ENCODE data around the gene NCKAP5.

NCKAP5 gene

DNA sequence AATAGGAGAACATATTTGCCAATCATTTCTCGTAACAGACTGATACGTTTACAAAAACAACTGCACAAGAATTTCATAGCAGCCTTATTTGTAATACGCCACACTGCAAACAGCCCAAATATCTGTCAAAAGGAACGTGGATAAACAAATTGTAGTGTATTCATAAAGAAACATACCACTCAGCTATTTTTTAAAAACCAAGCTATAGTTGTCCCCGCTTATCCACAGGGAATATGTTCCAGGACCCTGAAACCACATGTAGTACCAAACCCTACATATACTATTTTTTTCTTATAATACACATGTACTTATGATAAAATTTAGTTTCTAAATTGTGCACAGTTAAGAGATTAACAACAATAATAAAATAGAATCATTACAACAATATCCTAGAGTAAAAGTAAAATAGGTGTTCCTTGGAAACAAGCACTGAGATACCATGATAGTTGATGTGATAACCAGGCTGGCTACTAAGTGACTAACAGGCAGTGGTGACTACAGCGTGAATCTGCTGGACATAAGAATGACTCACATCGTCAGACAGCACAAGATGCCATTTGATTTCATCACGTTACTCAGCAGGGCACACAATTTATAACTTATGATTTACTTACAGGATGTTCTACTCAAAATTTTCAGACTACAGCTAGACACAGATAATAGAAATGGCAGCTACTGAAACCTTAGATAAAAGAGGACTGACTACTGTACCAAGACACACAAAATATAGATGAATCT, 367.4 kb downstream of the NCKAP5 start:
- no peak overlapping the region for H3K18ac ChIP-seq (ENCODE audit: low read length)
- H3K4me2 ChIP-seq (ENCODE audit: low read length) = no peak overlapping the region
- H3K4me3 ChIP-seq (ENCODE audit: low read depth, low read length) = no peak overlapping the region
- no peaks in the 10 kb centered on the region for H3K9me3 ChIP-seq (ENCODE audit: insufficient read depth, low read depth, low read length)
- no peak overlapping the region for H3K14ac ChIP-seq (ENCODE audit: low read length)
- H4K8ac ChIP-seq (ENCODE audit: low read depth, low read length) = no peak overlapping the region
- H4K91ac ChIP-seq (ENCODE audit: low read depth, low read length) = no peak overlapping the region
- no peak overlapping the region for H3K9ac ChIP-seq (ENCODE audit: low read length)
- no peaks in the 10 kb centered on the region for H3K27me3 ChIP-seq (ENCODE audit: insufficient read depth, low read length)
- H3K27ac ChIP-seq (ENCODE audit: low read depth, low read length) = no peak overlapping the region
- H3K79me1 ChIP-seq (ENCODE audit: low read length) = no peaks in the 10 kb centered on the region
- peak; percentile 28 to 62 for DNase-seq
- H2AK5ac ChIP-seq (ENCODE audit: low read length) = no peak overlapping the region
- H2BK5ac ChIP-seq (ENCODE audit: low read depth, low read length, poor library complexity) = no peak overlapping the region
- no peaks in the 10 kb centered on the region for H3K36me3 ChIP-seq (ENCODE audit: control insufficient read depth in 1 of 2, insufficient read depth in 2 of 2, low read length in 2 of 2)
- no peaks in the 10 kb centered on the region for H3K4me1 ChIP-seq (ENCODE audit: control insufficient read depth in 1 of 2, insufficient read depth in 2 of 2, low read length in 2 of 2)
- no peak overlapping the region for H2BK120ac ChIP-seq (ENCODE audit: insufficient read depth, low read length, poor library complexity)
- no peak overlapping the region for H2BK12ac ChIP-seq (ENCODE audit: low read length)
- H3K23ac ChIP-seq (ENCODE audit: low read length) = no peak overlapping the region
- H3K79me2 ChIP-seq (ENCODE audit: control insufficient read depth, insufficient read depth, low read length, poor library complexity) = no peaks in the 10 kb centered on the region
- no peak overlapping the region for H4K12ac ChIP-seq (ENCODE audit: low read depth, low read length)
- H3K4ac ChIP-seq (ENCODE audit: low read depth, low read length) = no peak overlapping the region
- no peak overlapping the region for H2AFZ ChIP-seq (ENCODE audit: insufficient read depth, low read length, poor library complexity)
- no CpG with 5 or more reads among the region's 8 CpGs for WGBS (ENCODE audit: extremely low coverage, insufficient coverage, insufficient read length)

DNA sequence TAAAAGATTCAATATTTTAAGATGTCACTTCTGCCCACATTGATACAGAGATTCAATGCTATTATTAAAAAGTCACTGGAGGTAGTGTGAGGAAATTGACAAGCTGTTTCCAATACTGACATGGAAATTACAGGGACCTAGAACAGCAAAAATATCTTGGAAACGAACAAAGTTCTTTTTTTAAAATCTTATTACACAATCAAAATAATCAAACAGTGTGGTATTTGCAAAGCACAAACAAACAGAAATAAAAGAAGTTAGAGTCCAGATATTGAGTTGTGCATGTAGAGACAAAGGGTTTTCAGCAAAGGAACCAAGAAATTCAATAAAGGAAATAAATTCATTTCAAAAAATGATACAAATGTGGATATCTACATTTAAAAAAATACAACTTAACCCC, 369.6 kb downstream of the NCKAP5 start:
- Histone ChIP-seq H3K79me1 (ENCODE audit: low read length) (no peaks in the 10 kb centered on the region), H3K4me1 (ENCODE audit: control insufficient read depth in 1 of 2, insufficient read depth in 2 of 2, low read length in 2 of 2) (no peaks in the 10 kb centered on the region), H3K23ac (ENCODE audit: low read length) (no peak overlapping the region), H2BK5ac (ENCODE audit: low read depth, low read length, poor library complexity) (no peak overlapping the region), H3K4me2 (ENCODE audit: low read length) (no peak overlapping the region), H2AK5ac (ENCODE audit: low read length) (no peak overlapping the region), H3K27me3 (ENCODE audit: insufficient read depth, low read length) (no peaks in the 10 kb centered on the region), H4K91ac (ENCODE audit: low read depth, low read length) (no peak overlapping the region), H3K9ac (ENCODE audit: low read length) (no peak overlapping the region), H2BK12ac (ENCODE audit: low read length) (no peak overlapping the region), H3K36me3 (ENCODE audit: control insufficient read depth in 1 of 2, insufficient read depth in 2 of 2, low read length in 2 of 2) (no peaks in the 10 kb centered on the region), H2BK120ac (ENCODE audit: insufficient read depth, low read length, poor library complexity) (no peak overlapping the region), H4K8ac (ENCODE audit: low read depth, low read length) (no peak overlapping the region), H3K4me3 (ENCODE audit: low read depth, low read length) (no peak overlapping the region), H3K14ac (ENCODE audit: low read length) (no peak overlapping the region), H3K9me3 (ENCODE audit: insufficient read depth, low read depth, low read length) (no peaks in the 10 kb centered on the region), H3K79me2 (ENCODE audit: control insufficient read depth, insufficient read depth, low read length, poor library complexity) (no peaks in the 10 kb centered on the region), H4K12ac (ENCODE audit: low read depth, low read length) (no peak overlapping the region), H3K27ac (ENCODE audit: low read depth, low read length) (no peak overlapping the region), H3K18ac (ENCODE audit: low read length) (no peak overlapping the region), H2AFZ (ENCODE audit: insufficient read depth, low read length, poor library complexity) (no peak overlapping the region), H3K4ac (ENCODE audit: low read depth, low read length) (no peak overlapping the region)
- DNase-seq = no peak
- WGBS (ENCODE audit: extremely low coverage, insufficient coverage, insufficient read length) = no CpG with 5 or more reads among the region's 1 CpG

DNA sequence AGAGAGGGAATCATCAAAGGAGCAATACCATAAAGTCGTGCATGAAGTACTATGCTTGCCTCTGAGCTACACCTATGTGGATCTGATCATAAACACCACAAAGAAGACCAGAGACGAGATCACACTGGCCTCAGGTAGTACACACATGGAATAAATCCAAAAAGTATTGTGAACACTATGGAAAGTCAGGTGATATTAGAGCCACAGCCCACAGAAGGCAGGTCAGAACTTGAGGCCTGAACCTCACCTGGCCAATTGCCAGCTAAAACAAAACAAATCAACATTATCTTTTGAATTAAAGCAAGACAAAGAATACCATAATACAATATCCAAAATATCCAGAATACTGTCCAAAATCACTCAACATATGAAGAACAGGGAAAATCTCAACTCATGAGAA, 371.1 kb downstream of the NCKAP5 start:
- Histone ChIP-seq H2AFZ (ENCODE audit: insufficient read depth, low read length, poor library complexity) (no peak overlapping the region), H2BK120ac (ENCODE audit: insufficient read depth, low read length, poor library complexity) (no peak overlapping the region), H2BK5ac (ENCODE audit: low read depth, low read length, poor library complexity) (no peak overlapping the region), H3K4ac (ENCODE audit: low read depth, low read length) (no peak overlapping the region), H2BK12ac (ENCODE audit: low read length) (no peak overlapping the region), H3K27me3 (ENCODE audit: insufficient read depth, low read length) (no peaks in the 10 kb centered on the region), H3K79me2 (ENCODE audit: control insufficient read depth, insufficient read depth, low read length, poor library complexity) (no peaks in the 10 kb centered on the region), H3K36me3 (ENCODE audit: control insufficient read depth in 1 of 2, insufficient read depth in 2 of 2, low read length in 2 of 2) (no peaks in the 10 kb centered on the region), H3K27ac (ENCODE audit: low read depth, low read length) (no peak overlapping the region), H3K79me1 (ENCODE audit: low read length) (no peaks in the 10 kb centered on the region), H3K4me3 (ENCODE audit: low read depth, low read length) (no peak overlapping the region), H3K14ac (ENCODE audit: low read length) (no peak overlapping the region), H4K91ac (ENCODE audit: low read depth, low read length) (no peak overlapping the region), H4K12ac (ENCODE audit: low read depth, low read length) (no peak overlapping the region), H3K4me1 (ENCODE audit: control insufficient read depth in 1 of 2, insufficient read depth in 2 of 2, low read length in 2 of 2) (no peaks in the 10 kb centered on the region), H2AK5ac (ENCODE audit: low read length) (no peak overlapping the region), H3K23ac (ENCODE audit: low read length) (no peak overlapping the region), H3K9ac (ENCODE audit: low read length) (no peak overlapping the region), H4K8ac (ENCODE audit: low read depth, low read length) (no peak overlapping the region), H3K18ac (ENCODE audit: low read length) (no peak overlapping the region), H3K9me3 (ENCODE audit: insufficient read depth, low read depth, low read length) (no peaks in the 10 kb centered on the region), H3K4me2 (ENCODE audit: low read length) (no peak overlapping the region)
- no CpG with 5 or more reads among the region's 2 CpGs for WGBS (ENCODE audit: extremely low coverage, insufficient coverage, insufficient read length)
- DNase-seq = no peak

DNA sequence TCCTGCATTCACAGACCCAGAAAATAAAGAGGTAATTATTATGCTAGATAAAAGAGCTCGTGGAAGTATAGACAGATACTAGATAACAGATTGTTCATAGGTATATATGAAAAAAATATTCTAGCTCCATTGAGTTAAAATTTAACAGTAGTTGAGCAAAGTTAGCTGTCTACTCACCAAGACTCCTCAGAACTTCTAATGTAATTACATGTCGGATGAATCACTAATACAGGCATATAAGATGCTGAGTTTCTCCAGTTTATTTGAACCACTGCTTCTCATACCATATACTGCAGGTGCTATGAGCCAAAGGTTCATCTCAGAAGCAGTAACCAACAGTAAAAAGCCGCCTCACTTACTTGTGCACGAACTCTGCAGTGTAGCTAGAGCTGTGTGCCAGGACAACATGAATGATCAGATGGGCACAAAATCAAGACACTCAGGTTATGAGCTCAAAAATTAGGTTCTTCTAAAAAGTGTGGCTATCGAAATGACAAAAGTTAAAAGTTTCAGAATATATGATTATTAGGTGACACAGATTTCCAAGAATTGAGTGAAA, 373.4 kb downstream of the NCKAP5 start:
- no peak overlapping the region for H4K8ac ChIP-seq (ENCODE audit: low read depth, low read length)
- no peak overlapping the region for H3K4ac ChIP-seq (ENCODE audit: low read depth, low read length)
- no peaks in the 10 kb centered on the region for H3K36me3 ChIP-seq (ENCODE audit: control insufficient read depth in 1 of 2, insufficient read depth in 2 of 2, low read length in 2 of 2)
- H3K14ac ChIP-seq (ENCODE audit: low read length) = no peak overlapping the region
- no peak overlapping the region for H3K18ac ChIP-seq (ENCODE audit: low read length)
- H2BK120ac ChIP-seq (ENCODE audit: insufficient read depth, low read length, poor library complexity) = no peak overlapping the region
- H3K23ac ChIP-seq (ENCODE audit: low read length) = no peak overlapping the region
- no peak overlapping the region for H2AFZ ChIP-seq (ENCODE audit: insufficient read depth, low read length, poor library complexity)
- no CpG with 5 or more reads among the region's 5 CpGs for WGBS (ENCODE audit: extremely low coverage, insufficient coverage, insufficient read length)
- H4K12ac ChIP-seq (ENCODE audit: low read depth, low read length) = no peak overlapping the region
- no peak overlapping the region for H3K4me3 ChIP-seq (ENCODE audit: low read depth, low read length)
- no peaks in the 10 kb centered on the region for H3K4me1 ChIP-seq (ENCODE audit: control insufficient read depth in 1 of 2, insufficient read depth in 2 of 2, low read length in 2 of 2)
- no peak overlapping the region for H2BK5ac ChIP-seq (ENCODE audit: low read depth, low read length, poor library complexity)
- no peaks in the 10 kb centered on the region for H3K27me3 ChIP-seq (ENCODE audit: insufficient read depth, low read length)
- no peak overlapping the region for H3K27ac ChIP-seq (ENCODE audit: low read depth, low read length)
- H3K79me2 ChIP-seq (ENCODE audit: control insufficient read depth, insufficient read depth, low read length, poor library complexity) = no peaks in the 10 kb centered on the region
- no peak overlapping the region for H2AK5ac ChIP-seq (ENCODE audit: low read length)
- no peak overlapping the region for H2BK12ac ChIP-seq (ENCODE audit: low read length)
- H3K9ac ChIP-seq (ENCODE audit: low read length) = no peak overlapping the region
- H4K91ac ChIP-seq (ENCODE audit: low read depth, low read length) = no peak overlapping the region
- no peak for DNase-seq
- no peaks in the 10 kb centered on the region for H3K79me1 ChIP-seq (ENCODE audit: low read length)
- no peak overlapping the region for H3K4me2 ChIP-seq (ENCODE audit: low read length)
- no peaks in the 10 kb centered on the region for H3K9me3 ChIP-seq (ENCODE audit: insufficient read depth, low read depth, low read length)
